Endodermal cell (in vitro differentiated cells): Measurements from ENCODE around the gene MAPT. TPM values are rescaled to one million over a fixed set of nuclear protein-coding genes. Genes with fewer than 3 reads are reported as not detected.

Experiments used
- DNase-seq: peaks from one replicate; pipeline ENCODE4 v3.0.0-alpha.2; 2017
- H3K27ac ChIP-seq: 2 replicates; pipeline ENCODE4 v1.5.1; 2013; ENCODE audit warnings: mild to moderate bottlenecking, low read depth, low read length, moderate library complexity
- H3K27me3 ChIP-seq: 2 replicates; pipeline ENCODE4 v1.6.1; 2013; ENCODE audit warnings: mild to moderate bottlenecking, low read length, moderate library complexity; ENCODE audit not compliant: insufficient read depth, control insufficient read depth, poor library complexity, severe bottlenecking
- H3K36me3 ChIP-seq: 2 replicates; pipeline ENCODE4 v1.7.0; 2013; ENCODE audit warnings: mild to moderate bottlenecking, low read length, moderate library complexity; ENCODE audit not compliant: control insufficient read depth, insufficient read depth
- H3K4me1 ChIP-seq: one replicate; pipeline ENCODE4 v1.7.0; 2013; ENCODE audit warnings: low read length; ENCODE audit not compliant: control insufficient read depth, insufficient read depth
- H3K4me3 ChIP-seq: 2 replicates; pipeline ENCODE4 v1.5.1; 2013; ENCODE audit warnings: mild to moderate bottlenecking, low read length, moderate library complexity
- H3K9ac ChIP-seq: 2 replicates; pipeline ENCODE4 v1.6.1; 2013; ENCODE audit warnings: mild to moderate bottlenecking, low read length, moderate library complexity; ENCODE audit not compliant: poor library complexity, severe bottlenecking; ENCODE audit errors: extremely low read depth
- H3K9me3 ChIP-seq: 2 replicates; pipeline ENCODE4 v1.6.1; 2013; ENCODE audit warnings: mild to moderate bottlenecking, low read length, moderate library complexity; ENCODE audit not compliant: control insufficient read depth
- H3K27ac Mint-ChIP-seq: 2 replicates; pipeline ENCODE4 v1.8.0; 2020; ENCODE audit warnings: mixed read lengths
- H3K27me3 Mint-ChIP-seq: 2 replicates; pipeline ENCODE4 v1.8.0; 2021; ENCODE audit warnings: mild to moderate bottlenecking, mixed read lengths; ENCODE audit not compliant: insufficient read depth
- H3K36me3 Mint-ChIP-seq: 2 replicates; pipeline ENCODE4 v1.8.0; 2020; ENCODE audit warnings: low read depth, mixed read lengths
- H3K4me1 Mint-ChIP-seq: 2 replicates; pipeline ENCODE4 v1.8.0; 2020; ENCODE audit warnings: mixed read lengths
- H3K4me3 Mint-ChIP-seq: 2 replicates; pipeline ENCODE4 v1.8.0; 2020; ENCODE audit warnings: mild to moderate bottlenecking, moderate library complexity, mixed read lengths
- H3K9me3 Mint-ChIP-seq: 2 replicates; pipeline ENCODE4 v1.8.0; 2020; ENCODE audit warnings: mild to moderate bottlenecking, mixed read lengths
- WGBS, 2 experiments: methylation state at CpG; one replicate each; pipeline versions ENCODE4 v1.1.5 to v1.1.7; 2013; ENCODE audit warnings: missing lambda C conversion rate in 2 of 2, mixed read lengths in 1 of 2; ENCODE audit not compliant: insufficient coverage in 1 of 2, insufficient read length in 1 of 2; 5-methylcytosine and 5-hydroxymethylcytosine counted together
- total RNA-seq, 2 donors: library from RNA; stranded (reverse); fragmentation: NEBNext Ultra II Directional in 1 of 2; extraction: Animal tissue kit (Norgen Biotek cat#: 25700) in 1 of 2; gene quantifications; 2 replicates in 1 of 2; 3 replicates in 1 of 2; pipeline ENCODE4 v1.2.1, GENCODE V29; 2021
- TF ChIP-seq, protein P1 (sequence below): fragments of 200-600 bp; sonication (generic); conservative IDR thresholded peaks from 2 replicates; pipeline ENCODE4 v1.5.0; 2021; ENCODE audit warnings: antibody characterized with exemption, mild to moderate bottlenecking

MAPT gene
- total RNA-seq, 2 donors from 2014 or later: 0.69 to 0.73 TPM

DNA sequence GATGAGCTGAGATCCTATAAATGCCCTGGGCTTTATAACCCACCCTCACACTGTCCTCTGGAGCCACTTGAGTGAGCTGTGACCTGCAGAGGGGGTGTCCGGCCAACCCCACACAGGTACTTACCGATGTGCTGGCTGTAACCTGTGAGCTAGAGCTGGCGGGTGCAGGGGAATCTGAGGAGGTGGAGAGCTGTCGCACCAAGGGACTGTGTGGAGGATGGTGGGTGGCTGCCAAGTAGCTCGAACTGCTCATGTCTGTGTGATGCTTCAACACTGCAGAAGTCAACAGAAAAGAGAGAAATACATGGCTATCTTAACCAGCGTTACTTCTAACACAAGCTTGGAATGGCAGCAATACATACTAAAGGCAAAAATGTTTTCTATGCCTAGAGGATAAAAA, 144.1 kb downstream of the MAPT start:
- Mint-ChIP-seq H3K27ac (peak overlapping the region; percentile 26), H3K9me3 (no peaks in the 10 kb centered on the region), H3K4me1 (no peaks in the 10 kb centered on the region), H3K4me3 (no peak overlapping the region), H3K36me3 (peaks cover 79% of the 10 kb centered on the region), H3K27me3 (no peaks in the 10 kb centered on the region)
- 98% methylated on average over 5 to 6 of the region's 6 CpGs for WGBS, 2 experiments
- H3K4me1 ChIP-seq: no peaks in the 10 kb centered on the region
- H3K27me3 ChIP-seq: no peaks in the 10 kb centered on the region
- no peak overlapping the region for H3K9ac ChIP-seq
- no peak overlapping the region for H3K4me3 ChIP-seq
- TF ChIP-seq, protein P1, sequence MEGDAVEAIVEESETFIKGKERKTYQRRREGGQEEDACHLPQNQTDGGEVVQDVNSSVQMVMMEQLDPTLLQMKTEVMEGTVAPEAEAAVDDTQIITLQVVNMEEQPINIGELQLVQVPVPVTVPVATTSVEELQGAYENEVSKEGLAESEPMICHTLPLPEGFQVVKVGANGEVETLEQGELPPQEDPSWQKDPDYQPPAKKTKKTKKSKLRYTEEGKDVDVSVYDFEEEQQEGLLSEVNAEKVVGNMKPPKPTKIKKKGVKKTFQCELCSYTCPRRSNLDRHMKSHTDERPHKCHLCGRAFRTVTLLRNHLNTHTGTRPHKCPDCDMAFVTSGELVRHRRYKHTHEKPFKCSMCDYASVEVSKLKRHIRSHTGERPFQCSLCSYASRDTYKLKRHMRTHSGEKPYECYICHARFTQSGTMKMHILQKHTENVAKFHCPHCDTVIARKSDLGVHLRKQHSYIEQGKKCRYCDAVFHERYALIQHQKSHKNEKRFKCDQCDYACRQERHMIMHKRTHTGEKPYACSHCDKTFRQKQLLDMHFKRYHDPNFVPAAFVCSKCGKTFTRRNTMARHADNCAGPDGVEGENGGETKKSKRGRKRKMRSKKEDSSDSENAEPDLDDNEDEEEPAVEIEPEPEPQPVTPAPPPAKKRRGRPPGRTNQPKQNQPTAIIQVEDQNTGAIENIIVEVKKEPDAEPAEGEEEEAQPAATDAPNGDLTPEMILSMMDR: no peak
- no peak overlapping the region for H3K27ac ChIP-seq
- H3K36me3 ChIP-seq: peaks cover 97% of the 10 kb centered on the region
- DNase-seq: no peak
- H3K9me3 ChIP-seq: no peaks in the 10 kb centered on the region

DNA sequence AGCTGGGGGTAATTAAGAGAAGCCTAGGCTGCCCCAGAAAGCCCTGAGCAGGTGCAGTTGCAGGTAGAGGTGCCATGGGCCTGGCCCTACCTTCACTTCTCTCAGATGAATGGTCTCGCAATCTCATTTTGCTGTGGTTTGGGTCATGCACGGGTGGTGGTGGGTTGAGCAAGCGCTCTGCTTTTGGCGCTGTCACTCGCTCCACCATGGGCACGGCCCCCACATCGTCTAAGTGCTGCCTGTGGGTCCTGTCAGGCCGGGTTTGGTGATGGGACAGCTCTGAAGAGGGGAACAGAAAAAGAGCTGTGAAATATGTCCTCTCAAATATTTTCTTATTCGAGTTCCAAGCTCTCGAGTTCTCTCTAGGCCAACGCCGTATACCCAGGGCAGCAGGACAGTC, 144.6 kb downstream of the MAPT start:
- Histone ChIP-seq H3K9me3 (no peaks in the 10 kb centered on the region), H3K9ac (no peak overlapping the region), H3K4me3 (no peak overlapping the region), H3K4me1 (no peaks in the 10 kb centered on the region), H3K27ac (no peak overlapping the region), H3K36me3 (peaks cover 97% of the 10 kb centered on the region), H3K27me3 (no peaks in the 10 kb centered on the region)
- no peak for DNase-seq
- H3K4me1 Mint-ChIP-seq: no peaks in the 10 kb centered on the region
- no peaks in the 10 kb centered on the region for H3K9me3 Mint-ChIP-seq
- peak overlapping the region; percentile 27 for H3K27ac Mint-ChIP-seq
- no peak overlapping the region for H3K4me3 Mint-ChIP-seq
- WGBS, 2 experiments: 96 to 98% methylated on average over 11 to 12 of the region's 12 CpGs
- TF ChIP-seq, protein P1: no peak
- H3K27me3 Mint-ChIP-seq: no peaks in the 10 kb centered on the region
- H3K36me3 Mint-ChIP-seq: peaks cover 80% of the 10 kb centered on the region

DNA sequence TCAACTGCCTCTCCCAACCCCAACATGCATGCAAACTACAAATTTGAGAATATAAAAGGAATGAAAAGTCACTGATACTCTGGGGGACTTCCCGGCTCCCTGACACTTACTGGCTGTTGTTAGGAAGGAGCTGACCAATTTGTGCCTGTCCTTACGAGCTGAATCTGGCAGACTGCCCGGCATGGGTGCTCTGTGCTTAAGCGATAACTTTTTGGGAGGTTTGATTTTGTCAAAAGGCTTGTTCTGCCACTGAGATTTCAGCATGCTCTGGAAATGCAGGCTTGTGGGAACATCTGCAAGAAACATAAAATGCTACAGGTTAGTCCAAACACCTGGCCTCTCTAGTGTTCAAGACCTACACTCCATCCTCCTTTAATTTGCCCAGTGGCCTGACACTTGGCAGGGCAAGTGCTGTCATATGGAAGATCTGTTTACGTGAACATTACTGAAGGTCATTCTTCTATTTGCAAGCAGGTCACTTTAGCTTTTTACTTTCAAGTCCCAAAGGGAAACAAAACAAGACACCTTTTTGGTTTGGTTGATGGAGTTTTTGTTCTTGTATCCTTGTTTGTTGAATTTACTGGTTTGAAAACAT, 145.3 kb downstream of the MAPT start:
- H3K4me3 ChIP-seq: no peak overlapping the region
- peaks cover 93% of the 10 kb centered on the region for H3K36me3 ChIP-seq
- no peak overlapping the region for H3K4me3 Mint-ChIP-seq
- no peaks in the 10 kb centered on the region for H3K9me3 Mint-ChIP-seq
- no peak overlapping the region for H3K9ac ChIP-seq
- no peaks in the 10 kb centered on the region for H3K27me3 Mint-ChIP-seq
- H3K27ac Mint-ChIP-seq: no peak overlapping the region
- TF ChIP-seq, protein P1: no peak
- no peak overlapping the region for H3K27ac ChIP-seq
- WGBS, 2 experiments: 94 to 98% methylated on average over 5 of the region's 5 CpGs
- peaks cover 78% of the 10 kb centered on the region for H3K36me3 Mint-ChIP-seq
- H3K9me3 ChIP-seq: no peaks in the 10 kb centered on the region
- H3K4me1 ChIP-seq: no peaks in the 10 kb centered on the region
- peaks cover 4% of the 10 kb centered on the region for H3K4me1 Mint-ChIP-seq
- no peak for DNase-seq
- H3K27me3 ChIP-seq: no peaks in the 10 kb centered on the region
